SHP77 (cell line): ENCODE results near the gene P2RX7.
A peak's percentile ranks its signal among the peaks of the same experiment; 100 is the strongest.
"Not testable (repeated sequence)": the region's sequence is repeated elsewhere in the genome, so short reads cannot be mapped to it uniquely, and the experiment has no call there.

Experiments used
- DNase-seq, 2 experiments: peaks; one replicate each; lab custom pipeline; 2025; lab: John Stamatoyannopoulos, UW

The P2RX7 gene

GRCh38 chr12:121205491-121205890 lies 72.8 kb downstream of the P2RX7 start:
- no peak for DNase-seq

DNA sequence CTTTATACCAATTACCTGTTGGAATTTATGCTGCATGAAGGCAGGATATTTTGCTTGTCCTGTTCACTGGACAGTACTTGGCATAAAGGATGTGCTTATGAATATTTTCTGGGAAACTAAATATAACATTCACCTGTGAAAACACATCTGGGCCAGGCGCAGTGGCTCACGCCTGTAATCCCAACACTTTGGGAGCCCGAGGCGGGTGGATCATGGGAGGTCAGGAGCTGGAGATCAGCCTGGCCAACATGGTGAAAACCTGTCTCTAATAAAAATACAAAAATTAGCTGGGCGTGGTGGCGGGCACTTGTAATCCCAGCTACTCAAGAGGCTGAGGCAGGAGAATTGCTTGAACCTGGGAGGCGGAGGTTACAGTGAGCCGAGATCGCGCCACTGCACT lies 75.9 kb downstream of the P2RX7 start:
- not testable (repeated sequence) for DNase-seq

DNA sequence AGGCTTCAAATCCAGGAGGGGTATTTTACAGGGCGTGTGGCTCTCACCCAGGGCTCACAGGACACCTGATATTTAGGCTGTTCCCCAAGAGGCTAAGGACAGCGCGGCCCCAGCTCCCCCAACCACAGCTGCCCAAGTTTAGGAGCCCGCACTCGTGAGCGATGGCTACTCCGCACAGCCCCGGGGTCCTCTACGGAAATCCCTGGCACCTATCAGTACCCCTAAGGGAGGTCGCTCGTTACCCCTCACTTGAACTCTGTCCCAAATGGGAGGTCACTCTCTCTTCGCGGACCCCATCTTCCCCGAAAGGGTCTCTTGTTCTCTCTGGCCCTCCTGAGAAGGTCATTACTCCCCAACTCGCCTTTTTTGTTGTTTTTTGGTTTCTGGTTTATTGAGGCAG lies 76.5 kb downstream of the P2RX7 start:
- DNase-seq, result no peak

GRCh38 chr12:121209624-121210572 lies 77.2 kb downstream of the P2RX7 start, which contains the start of gene P2RX4:
P2RX4 (plus strand) TSS chr12:121210129; CDS start chr12:121210165, 36 bp downstream.
- DNase-seq, result peak; percentile 86 to 94

GRCh38 chr12:121212875-121213274 lies 80.2 kb downstream of the P2RX7 start:
- no peak for DNase-seq

- no peak for DNase-seq
Measured at GRCh38 chr12:121214166-121214777, 81.6 kb downstream of the P2RX7 start.

- no peak for DNase-seq
Measured at GRCh38 chr12:121214855-121215745, 82.4 kb downstream of the P2RX7 start.

- DNase-seq, result no peak
Measured at GRCh38 chr12:121216102-121216501, 83.4 kb downstream of the P2RX7 start.

DNA sequence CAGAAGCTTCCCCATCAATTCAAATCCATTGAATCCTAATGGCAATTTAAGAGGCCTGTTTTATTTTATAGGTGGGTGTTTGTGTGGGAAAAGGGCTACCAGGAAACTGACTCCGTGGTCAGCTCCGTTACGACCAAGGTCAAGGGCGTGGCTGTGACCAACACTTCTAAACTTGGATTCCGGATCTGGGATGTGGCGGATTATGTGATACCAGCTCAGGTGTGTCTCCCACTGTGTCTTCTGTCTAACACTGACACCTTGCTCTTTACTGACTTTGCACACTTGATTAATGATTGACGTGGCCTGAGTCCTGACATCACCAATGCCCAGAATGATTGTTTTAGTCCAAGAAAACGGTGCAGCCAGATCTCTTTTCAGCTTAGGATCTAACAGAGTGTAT lies 84.4 kb downstream of the P2RX7 start:
- no peak for DNase-seq

GRCh38 chr12:121217761-121218160 lies 85.1 kb downstream of the P2RX7 start:
- DNase-seq, result no peak

- no peak for DNase-seq
Measured at GRCh38 chr12:121218588-121219352, 86.1 kb downstream of the P2RX7 start.

GRCh38 chr12:121219353-121219986 lies 86.8 kb downstream of the P2RX7 start:
- DNase-seq, result no peak

DNA sequence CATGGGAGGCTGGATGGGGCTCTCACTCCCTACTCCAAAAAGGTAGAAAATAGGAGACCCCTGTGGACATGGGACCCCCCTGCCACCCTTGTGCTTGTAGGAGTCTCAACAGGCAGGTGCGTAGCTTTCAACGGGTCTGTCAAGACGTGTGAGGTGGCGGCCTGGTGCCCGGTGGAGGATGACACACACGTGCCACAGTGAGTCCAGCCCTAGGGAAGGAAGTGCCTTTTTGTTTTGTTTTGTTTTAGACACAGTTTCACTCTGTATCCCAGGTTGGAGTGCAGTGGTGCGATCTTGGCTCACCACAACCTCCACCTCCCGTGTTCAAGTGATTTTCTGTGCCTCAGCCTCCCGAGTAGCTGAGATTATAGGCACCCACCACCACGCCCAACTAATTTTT lies 90.2 kb downstream of the P2RX7 start:
- DNase-seq, result no peak

DNA sequence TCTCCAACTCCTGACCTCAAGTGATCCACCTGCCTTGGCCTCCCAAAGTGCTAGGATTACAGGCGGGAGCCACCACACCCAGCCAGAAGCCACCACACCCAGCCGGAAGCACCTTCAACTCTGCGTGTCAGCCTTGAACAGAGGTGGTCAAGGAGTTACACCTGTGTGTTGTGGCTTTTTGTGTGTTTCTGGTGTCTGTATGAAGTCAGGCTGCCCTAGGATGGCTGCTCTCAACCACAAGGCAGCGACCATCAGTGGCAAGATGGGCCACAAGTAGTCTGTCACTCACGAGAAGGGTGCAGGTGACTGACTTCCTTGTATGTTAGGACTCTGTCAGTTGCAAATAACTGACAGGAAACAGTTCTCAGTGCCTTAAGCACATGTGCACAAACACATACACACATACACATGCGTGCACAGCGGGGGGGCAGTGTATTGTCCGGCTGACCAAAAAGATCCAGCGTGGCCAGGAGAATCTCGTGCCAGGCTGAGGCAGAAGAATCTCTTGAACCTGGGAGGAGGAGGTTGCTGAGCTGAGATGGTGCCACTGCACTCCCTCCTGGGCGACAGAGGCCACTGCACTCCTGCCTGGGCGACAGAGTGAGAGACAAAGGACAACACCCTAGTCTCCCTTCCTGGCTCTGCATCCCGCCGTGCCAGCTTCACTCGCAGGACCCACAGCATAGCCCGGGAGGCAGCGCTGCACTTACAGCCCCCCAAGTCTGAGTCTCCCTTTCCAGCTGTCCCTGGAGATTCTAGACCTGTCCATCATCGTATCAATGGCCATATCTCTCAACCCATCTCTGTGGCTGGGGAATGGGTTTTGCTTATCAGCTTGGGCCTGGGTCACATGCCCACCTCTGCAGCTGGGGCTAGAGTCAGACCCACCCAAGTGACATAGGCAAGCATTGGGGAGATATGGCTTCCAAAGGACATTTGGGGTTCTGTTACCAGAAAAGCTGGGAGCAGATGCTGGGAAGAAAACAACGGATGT lies 90.9 kb downstream of the P2RX7 start:
- DNase-seq, result peak in 1 of 2 experiments; percentile 23

GRCh38 chr12:121224591-121224990 lies 91.9 kb downstream of the P2RX7 start:
- DNase-seq, result no peak

GRCh38 chr12:121226399-121226798 lies 93.7 kb downstream of the P2RX7 start:
- no peak for DNase-seq

- DNase-seq, result not testable (repeated sequence)
Measured at GRCh38 chr12:121226871-121227270, 94.2 kb downstream of the P2RX7 start.

- DNase-seq, result peak in 1 of 2 experiments; percentile 25
Measured at GRCh38 chr12:121227294-121227693, 94.6 kb downstream of the P2RX7 start.

- no peak for DNase-seq
Measured at GRCh38 chr12:121228919-121229665, 96.4 kb downstream of the P2RX7 start.
